ENCODE measurements around the gene FREY1. TPM values are rescaled to one million over a fixed set of nuclear protein-coding genes. Genes with fewer than 3 reads are reported as not detected.
"Not testable (repeated sequence)": the region's sequence is repeated elsewhere in the genome, so short reads cannot be mapped to it uniquely, and the experiment has no call there.

The FREY1 gene
- total RNA-seq, 2 donors from 2014 or later = 1.3 to 1.9 TPM

- no peaks in the 10 kb centered on the region for H3K9me3 Mint-ChIP-seq
- ATAC-seq (replicated peaks in 1 of 2) = no peak
- H3K27ac Mint-ChIP-seq = no peak overlapping the region
Observed at GRCh38 chr11:45902452-45903380, 4.4 kb downstream of the FREY1 start.

GRCh38 chr11:45901626-45902025 is 5.4 kb downstream of the FREY1 start:
- DNase-seq = no peak
- Mint-ChIP-seq H3K9me3 (no peaks in the 10 kb centered on the region), H3K4me3 (no peak overlapping the region), H3K4me1 (ENCODE audit: low read depth) (no peaks in the 10 kb centered on the region), H3K36me3 (ENCODE audit: insufficient read depth in 2 of 2) (no peaks in the 10 kb centered on the region), H3K27me3 (ENCODE audit: low read depth) (peaks cover 18% of the 10 kb centered on the region), H3K27ac (no peak overlapping the region)
- no peak for ATAC-seq (replicated peaks in 1 of 2)

More at GRCh38 chr11:45902452-45903380, 4.4 kb downstream of the FREY1 start:
- Mint-ChIP-seq H3K4me3 (no peak overlapping the region), H3K36me3 (ENCODE audit: insufficient read depth in 2 of 2) (no peaks in the 10 kb centered on the region), H3K27me3 (ENCODE audit: low read depth) (peaks cover 16% of the 10 kb centered on the region), H3K4me1 (ENCODE audit: low read depth) (no peaks in the 10 kb centered on the region)
- no peak for DNase-seq

- ATAC-seq (replicated peaks in 1 of 2) (no peak), DNase-seq (no peak)
- peaks cover 18% of the 10 kb centered on the region for H3K27me3 Mint-ChIP-seq (ENCODE audit: low read depth)
- peak overlapping the region; percentile 22 to 70 for H3K4me3 Mint-ChIP-seq
- no peaks in the 10 kb centered on the region for H3K9me3 Mint-ChIP-seq
- H3K36me3 Mint-ChIP-seq (ENCODE audit: insufficient read depth in 2 of 2) = no peaks in the 10 kb centered on the region
- no peaks in the 10 kb centered on the region for H3K4me1 Mint-ChIP-seq (ENCODE audit: low read depth)
- H3K27ac Mint-ChIP-seq = no peak overlapping the region
Observed at GRCh38 chr11:45900916-45901617, 6.0 kb downstream of the FREY1 start.

- H3K27me3 Mint-ChIP-seq (ENCODE audit: low read depth) = peaks cover 18% of the 10 kb centered on the region
- H3K4me3 Mint-ChIP-seq = peak overlapping the region; percentile 58 to 70
- ATAC-seq (replicated peaks in 1 of 2); H3K27ac Mint-ChIP-seq; DNase-seq; H3K4me1 Mint-ChIP-seq (ENCODE audit: low read depth); H3K9me3 Mint-ChIP-seq; H3K36me3 Mint-ChIP-seq (ENCODE audit: insufficient read depth in 2 of 2): not testable (repeated sequence)
Observed at GRCh38 chr11:45900175-45900800, 6.8 kb downstream of the FREY1 start.

GRCh38 chr11:45899448-45900174 is 7.5 kb downstream of the FREY1 start:
- no peaks in the 10 kb centered on the region for H3K36me3 Mint-ChIP-seq (ENCODE audit: insufficient read depth in 2 of 2)
- H3K9me3 Mint-ChIP-seq = no peaks in the 10 kb centered on the region
- DNase-seq (peak; percentile 78 to 82), ATAC-seq (replicated peaks in 1 of 2) (peak; percentile 88 to 89)
- H3K27ac Mint-ChIP-seq = no peak overlapping the region
- H3K4me1 Mint-ChIP-seq (ENCODE audit: low read depth) = no peaks in the 10 kb centered on the region
- peak overlapping the region; percentile 73 to 81 for H3K4me3 Mint-ChIP-seq
- peaks cover 25% of the 10 kb centered on the region for H3K27me3 Mint-ChIP-seq (ENCODE audit: low read depth)

- Mint-ChIP-seq H3K27me3 (ENCODE audit: low read depth) (peaks cover 25% of the 10 kb centered on the region), H3K4me3 (peak overlapping the region; percentile 73 to 81), H3K9me3 (no peaks in the 10 kb centered on the region), H3K27ac (no peak overlapping the region), H3K4me1 (ENCODE audit: low read depth) (no peaks in the 10 kb centered on the region), H3K36me3 (ENCODE audit: insufficient read depth in 2 of 2) (no peaks in the 10 kb centered on the region)
- ATAC-seq (replicated peaks in 1 of 2) = no peak
- DNase-seq = no peak
Observed at GRCh38 chr11:45899086-45899447, 8.0 kb downstream of the FREY1 start.

- no peak for ATAC-seq (replicated peaks in 1 of 2)
- peaks cover 25% of the 10 kb centered on the region for H3K27me3 Mint-ChIP-seq (ENCODE audit: low read depth)
Observed at GRCh38 chr11:45897556-45897955, 9.5 kb downstream of the FREY1 start.

GRCh38 chr11:45896422-45896984 is 10.6 kb downstream of the FREY1 start:
- no peaks in the 10 kb centered on the region for H3K36me3 Mint-ChIP-seq (ENCODE audit: insufficient read depth in 2 of 2)
- no peaks in the 10 kb centered on the region for H3K9me3 Mint-ChIP-seq
- ATAC-seq (replicated peaks in 1 of 2) (no peak), DNase-seq (no peak)
- no peaks in the 10 kb centered on the region for H3K4me1 Mint-ChIP-seq (ENCODE audit: low read depth)
- no peak overlapping the region for H3K4me3 Mint-ChIP-seq
- no peak overlapping the region for H3K27ac Mint-ChIP-seq
- peaks cover 25% of the 10 kb centered on the region for H3K27me3 Mint-ChIP-seq (ENCODE audit: low read depth)

More at GRCh38 chr11:45897556-45897955, 9.5 kb downstream of the FREY1 start:
- Mint-ChIP-seq H3K27ac (no peak overlapping the region), H3K9me3 (no peaks in the 10 kb centered on the region), H3K4me1 (ENCODE audit: low read depth) (no peaks in the 10 kb centered on the region), H3K36me3 (ENCODE audit: insufficient read depth in 2 of 2) (no peaks in the 10 kb centered on the region), H3K4me3 (no peak overlapping the region)
- DNase-seq = no peak

- DNase-seq = no peak
- Mint-ChIP-seq H3K4me1 (ENCODE audit: low read depth) (no peaks in the 10 kb centered on the region), H3K27ac (no peak overlapping the region), H3K9me3 (no peaks in the 10 kb centered on the region), H3K27me3 (ENCODE audit: low read depth) (peaks cover 20% of the 10 kb centered on the region), H3K36me3 (ENCODE audit: insufficient read depth in 2 of 2) (no peaks in the 10 kb centered on the region), H3K4me3 (no peak overlapping the region)
- ATAC-seq (replicated peaks in 1 of 2) = no peak
Observed at GRCh38 chr11:45895553-45896259, 11.4 kb downstream of the FREY1 start.

GRCh38 chr11:45894555-45895247 is 12.4 kb downstream of the FREY1 start:
- Mint-ChIP-seq H3K27me3 (ENCODE audit: low read depth) (peaks cover 15% of the 10 kb centered on the region), H3K27ac (no peak overlapping the region), H3K4me3 (no peak overlapping the region), H3K9me3 (no peaks in the 10 kb centered on the region), H3K36me3 (ENCODE audit: insufficient read depth in 2 of 2) (no peaks in the 10 kb centered on the region), H3K4me1 (ENCODE audit: low read depth) (no peaks in the 10 kb centered on the region)
- DNase-seq (no peak), ATAC-seq (replicated peaks in 1 of 2) (no peak)

GRCh38 chr11:45892856-45893255 is 14.2 kb downstream of the FREY1 start:
- H3K27me3 Mint-ChIP-seq (ENCODE audit: low read depth) = peaks cover 10% of the 10 kb centered on the region
- DNase-seq (no peak), ATAC-seq (replicated peaks in 1 of 2) (no peak)
- H3K4me1 Mint-ChIP-seq (ENCODE audit: low read depth) = no peaks in the 10 kb centered on the region
- no peaks in the 10 kb centered on the region for H3K9me3 Mint-ChIP-seq
- H3K36me3 Mint-ChIP-seq (ENCODE audit: insufficient read depth in 2 of 2) = no peaks in the 10 kb centered on the region
- no peak overlapping the region for H3K4me3 Mint-ChIP-seq
- H3K27ac Mint-ChIP-seq = no peak overlapping the region
